HG02759 (cell line): ENCODE measurements around the gene KCND3.

Source experiments
- ATAC-seq: cut with Tn5 transposase; IDR thresholded peaks from one replicate; pipeline ENCODE4 v1.9.1; 2021; ENCODE audit warnings: mild to moderate bottlenecking, moderate library complexity; ENCODE audit not compliant: unreplicated experiment

The KCND3 gene

DNA sequence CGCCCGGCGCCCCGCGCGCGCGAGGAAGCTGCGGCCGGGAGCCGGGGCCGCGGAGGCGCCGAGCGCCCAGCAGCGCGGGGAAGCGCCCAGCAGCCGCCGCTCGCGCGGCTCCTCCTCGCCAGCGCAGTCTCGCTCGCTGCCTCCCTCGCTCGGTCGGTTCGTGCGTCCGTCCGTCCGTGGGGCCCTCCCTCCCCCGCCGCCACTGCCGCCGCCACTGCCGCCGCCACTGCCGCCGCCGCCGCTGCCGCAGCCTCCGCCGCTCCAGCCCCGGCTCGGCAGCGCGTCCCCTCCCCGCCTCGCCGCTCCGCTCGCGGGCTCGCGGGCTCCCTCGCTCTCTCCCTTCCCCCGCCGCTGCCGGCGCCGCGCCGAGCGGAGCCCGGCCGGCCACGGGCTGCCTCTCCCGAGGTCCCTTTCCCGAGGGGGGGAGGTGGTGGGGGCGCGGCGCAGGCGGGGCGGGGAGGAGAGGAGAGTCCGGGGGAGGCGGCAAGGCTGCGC is at the start of gene KCND3:
KCND3 (minus strand) TSS at position 138 of the 495 bp plus-strand sequence.
- peak; percentile 58 for ATAC-seq

DNA sequence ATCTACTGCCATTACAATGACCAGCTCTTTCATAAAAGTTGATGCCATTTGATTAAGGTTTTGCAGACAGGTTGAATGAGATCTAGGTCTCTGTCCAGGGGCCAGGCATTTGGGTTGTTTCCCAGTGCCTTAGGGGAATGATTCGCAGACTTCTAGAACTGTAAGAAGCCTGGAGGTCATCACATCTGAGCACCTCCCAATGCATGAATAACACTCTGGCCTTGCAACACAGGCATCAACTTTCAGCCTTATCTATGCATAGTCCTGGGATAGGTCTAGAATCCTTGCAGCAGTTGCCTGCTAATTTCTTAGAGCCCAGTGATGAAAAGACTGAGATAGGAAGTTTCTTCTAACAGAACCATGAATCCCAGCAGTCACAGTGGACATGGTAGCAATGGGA is 44.8 kb upstream of the KCND3 start:
- no peak for ATAC-seq

DNA sequence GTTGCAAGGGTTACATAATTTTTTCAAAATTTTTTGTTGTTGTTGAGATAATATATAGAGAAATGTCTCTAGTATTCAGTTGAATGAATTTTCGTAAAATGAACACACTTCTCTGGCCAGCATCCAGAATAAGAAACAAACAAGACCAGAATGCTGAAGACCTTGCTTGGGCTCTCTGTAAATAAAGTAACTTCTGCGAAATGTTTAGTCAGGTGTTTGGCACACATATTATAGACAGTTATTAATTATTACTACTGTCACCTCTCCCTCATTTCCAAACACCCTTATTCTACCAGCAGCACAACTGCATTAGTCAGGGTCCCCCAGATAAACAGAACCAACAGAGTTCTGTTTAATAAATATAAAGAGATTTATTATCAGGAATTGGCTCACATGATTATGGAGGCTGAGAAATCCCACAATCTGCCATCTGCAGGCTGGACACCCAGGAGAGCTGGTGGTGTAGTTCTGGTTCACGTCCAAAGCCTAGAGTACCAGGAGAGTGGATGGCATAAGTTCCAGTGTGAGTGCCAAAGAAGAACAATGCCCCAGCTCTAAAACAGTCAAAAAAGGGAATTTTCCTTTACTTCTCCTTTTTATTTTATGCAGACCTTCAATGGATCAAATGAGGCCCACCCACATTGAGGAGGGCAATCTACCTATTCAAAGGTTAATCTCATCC is 44.1 kb upstream of the KCND3 start:
- ATAC-seq: no peak

DNA sequence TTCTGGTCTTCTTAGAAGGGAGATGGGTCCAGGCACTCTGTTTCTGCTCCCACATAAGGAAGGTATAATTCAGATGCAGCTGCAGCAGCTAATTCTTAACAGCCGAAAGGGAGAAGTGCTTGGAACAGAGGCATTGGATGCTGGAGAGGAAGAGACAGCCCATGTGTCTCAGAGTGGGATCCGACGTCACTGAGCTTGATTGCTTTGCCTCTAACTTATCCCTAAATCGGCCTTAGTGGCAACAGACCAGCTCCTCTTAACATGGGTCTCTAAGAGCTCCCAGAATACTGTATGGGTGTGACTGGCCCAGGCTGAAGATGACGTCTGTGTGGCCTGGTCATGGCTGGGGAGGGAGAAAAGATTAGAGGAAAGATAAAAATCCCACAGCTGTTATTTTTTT is 40.7 kb upstream of the KCND3 start:
- ATAC-seq: no peak

DNA sequence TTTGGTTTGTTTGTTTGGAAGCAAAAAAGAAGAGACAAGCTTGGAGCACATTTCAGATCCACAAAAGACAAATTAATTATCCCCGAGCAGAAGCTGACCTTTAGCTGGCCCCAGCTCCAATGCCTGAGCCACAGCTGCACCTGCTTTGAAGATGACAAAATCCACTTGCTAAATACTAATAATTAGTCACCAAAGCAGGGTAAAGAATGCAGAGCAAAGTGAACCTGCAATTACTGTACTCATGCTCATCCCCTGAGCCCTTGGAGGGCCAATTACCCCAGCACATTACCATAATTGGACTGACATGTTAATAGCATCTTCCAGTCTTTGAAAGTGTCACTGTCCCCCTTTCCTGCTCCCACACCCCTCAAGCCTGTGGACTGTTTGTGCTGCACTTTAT is 38.2 kb upstream of the KCND3 start:
- no peak for ATAC-seq

DNA sequence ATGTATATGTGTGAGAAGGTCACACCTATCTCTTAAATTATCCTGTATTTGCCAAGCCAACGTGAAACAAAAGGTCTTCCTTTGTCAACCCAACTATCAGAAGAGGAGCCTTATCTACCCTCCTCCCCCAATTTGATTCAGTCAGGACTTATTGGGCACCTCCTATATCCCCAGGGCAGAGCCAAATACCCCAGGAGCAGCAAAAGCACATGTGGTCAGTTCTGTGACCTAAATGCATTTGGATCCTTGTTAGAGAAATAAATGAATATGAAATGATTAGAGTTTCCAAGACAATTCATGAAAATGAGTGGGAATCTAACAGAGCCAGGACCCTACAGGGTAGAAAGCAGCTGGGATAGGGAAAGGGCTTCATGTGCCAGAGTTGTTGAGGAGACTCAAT is 37.0 kb upstream of the KCND3 start:
- no peak for ATAC-seq

DNA sequence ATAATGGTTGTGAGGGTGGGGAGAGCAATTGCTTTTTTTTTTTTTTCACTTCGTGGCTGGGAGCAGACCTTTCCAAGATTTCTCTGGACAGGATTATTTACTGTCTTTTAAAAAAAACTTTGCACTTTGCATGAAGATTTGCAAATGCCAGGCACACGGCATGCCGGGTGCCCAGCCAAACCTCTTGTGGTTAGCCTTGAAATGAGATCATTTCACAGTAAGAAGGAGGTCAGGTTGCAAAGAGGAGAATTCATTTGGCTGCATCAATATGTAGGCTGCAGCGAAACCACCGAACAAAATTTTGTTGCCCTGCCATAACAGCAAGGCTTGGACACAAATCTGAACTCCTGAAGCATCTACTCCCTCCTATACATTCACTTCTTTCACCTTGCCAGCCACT is 36.5 kb upstream of the KCND3 start:
- no peak for ATAC-seq

DNA sequence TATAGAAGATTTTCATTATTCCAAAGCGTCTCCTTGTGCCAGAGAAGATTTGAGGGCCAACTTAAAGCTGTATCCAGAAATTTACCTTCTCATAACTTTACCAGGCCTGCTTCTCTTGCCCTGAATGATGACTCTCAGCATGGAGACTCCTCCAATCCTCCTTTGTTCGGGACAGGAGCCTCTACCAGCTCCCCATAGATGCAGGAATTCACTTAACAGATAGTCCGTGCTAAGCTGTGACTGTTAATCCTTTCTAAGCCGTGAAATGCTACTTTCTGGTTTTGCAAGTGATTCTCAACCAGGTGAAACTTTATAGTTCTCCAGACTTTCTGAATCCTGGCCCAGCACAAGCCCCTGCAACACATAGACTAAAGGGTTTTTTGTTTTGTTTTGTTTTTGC is 31.8 kb upstream of the KCND3 start:
- ATAC-seq: no peak

DNA sequence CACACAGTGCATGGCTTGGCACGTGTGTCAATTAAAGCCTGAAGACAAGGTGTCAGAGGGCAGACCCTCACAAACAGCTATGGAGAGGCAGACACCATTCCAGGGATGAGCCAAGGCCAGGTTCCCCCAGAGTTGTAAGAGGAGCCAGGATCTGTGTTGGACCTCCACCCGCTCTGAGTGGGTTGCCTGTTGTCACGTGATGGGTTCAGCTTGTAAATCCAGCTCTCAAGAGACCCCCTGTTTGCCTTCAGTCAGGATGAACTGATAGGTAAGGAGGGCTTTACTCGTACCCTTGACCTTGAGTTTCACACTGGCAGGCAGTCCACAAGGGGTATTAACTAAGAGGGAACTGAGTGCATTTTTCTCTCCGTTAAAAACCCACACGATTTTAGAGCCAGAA is 27.7 kb upstream of the KCND3 start:
- no peak for ATAC-seq

DNA sequence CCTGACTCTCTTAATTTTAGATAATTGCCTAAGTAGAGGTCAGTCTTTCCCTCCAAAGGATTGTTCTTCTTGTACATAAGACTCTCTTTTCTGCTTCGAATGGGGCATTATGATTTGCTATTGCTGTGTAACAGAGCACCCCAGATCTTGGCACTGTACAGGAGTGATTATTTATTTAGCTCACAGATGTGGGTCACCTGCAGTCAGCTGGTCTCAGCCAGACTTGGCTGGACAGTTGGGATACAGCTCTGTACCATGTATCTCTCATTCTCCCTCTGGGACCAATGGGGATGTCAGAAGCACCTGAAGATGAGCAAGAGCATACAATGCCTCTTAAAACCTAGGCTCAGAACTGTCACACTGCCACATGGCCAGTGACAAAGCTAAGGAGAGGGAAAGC is 23.4 kb upstream of the KCND3 start:
- ATAC-seq: no peak

DNA sequence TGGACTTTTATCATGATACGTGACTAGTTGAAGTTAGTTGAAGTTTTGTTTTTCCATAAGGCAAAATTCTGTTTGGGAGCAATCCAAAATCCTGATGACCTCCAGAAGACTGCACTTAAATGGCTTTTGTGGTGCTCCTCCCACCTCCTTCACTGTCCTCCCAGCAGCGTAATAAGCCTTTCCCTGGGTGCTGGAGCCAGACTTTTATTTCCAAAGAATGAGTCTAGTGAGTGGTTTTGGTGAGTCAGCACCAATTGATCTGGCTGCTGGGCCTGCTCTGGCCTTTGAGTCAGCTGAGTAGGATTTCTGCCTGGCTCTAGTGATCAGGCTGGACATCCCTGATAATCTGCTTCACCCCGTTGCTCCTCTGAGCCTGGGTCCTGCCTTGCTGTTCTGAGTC is 21.7 kb upstream of the KCND3 start:
- no peak for ATAC-seq

DNA sequence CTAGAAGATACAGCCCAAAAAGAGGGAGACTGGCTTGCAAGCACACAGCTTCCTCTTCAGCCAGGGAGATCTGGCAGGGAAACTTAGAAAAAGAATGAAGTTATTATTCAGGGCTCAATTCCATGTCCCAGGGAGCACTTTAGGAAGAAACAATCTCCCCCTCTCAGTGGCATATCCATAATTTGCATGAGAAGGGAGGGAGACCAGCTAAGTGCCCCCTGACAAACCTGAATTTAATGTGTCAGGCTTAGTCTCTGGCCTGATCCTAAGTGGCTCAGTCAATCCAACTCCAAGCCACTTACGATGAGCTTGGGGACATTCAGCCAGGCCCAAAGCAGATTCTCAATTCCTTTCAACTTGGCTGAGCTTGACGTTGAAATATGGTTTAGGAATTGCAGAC is 17.7 kb upstream of the KCND3 start:
- no peak for ATAC-seq

DNA sequence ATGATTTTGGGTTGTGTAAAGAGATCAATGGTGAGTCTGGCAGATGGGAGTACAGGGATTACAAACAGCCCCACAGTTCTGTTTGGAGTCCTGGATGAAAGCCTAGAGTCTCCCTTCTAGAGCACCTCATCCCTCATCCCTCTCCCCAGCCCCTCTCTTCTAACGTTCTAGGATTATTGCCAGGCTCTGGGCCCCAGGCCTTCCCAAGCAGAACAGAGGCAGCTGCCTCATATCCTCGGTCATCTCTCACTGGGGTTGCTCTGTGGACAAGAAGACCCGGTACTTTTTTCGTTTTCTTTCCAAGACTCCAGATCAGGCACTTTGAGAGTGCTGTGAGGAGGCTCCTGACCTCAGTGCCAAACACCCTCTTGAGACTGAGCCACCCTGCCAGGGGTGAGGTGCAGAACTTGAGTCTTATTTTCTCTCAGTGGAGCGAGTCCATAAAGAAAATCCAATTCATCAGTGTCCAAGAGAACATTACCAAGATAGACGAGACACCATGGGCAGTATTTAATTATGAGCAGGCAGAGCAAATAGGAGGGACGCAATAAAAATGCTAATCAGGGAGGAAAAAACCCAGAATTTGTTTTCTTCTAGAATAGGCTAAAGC is 17.1 kb upstream of the KCND3 start:
- no peak for ATAC-seq

DNA sequence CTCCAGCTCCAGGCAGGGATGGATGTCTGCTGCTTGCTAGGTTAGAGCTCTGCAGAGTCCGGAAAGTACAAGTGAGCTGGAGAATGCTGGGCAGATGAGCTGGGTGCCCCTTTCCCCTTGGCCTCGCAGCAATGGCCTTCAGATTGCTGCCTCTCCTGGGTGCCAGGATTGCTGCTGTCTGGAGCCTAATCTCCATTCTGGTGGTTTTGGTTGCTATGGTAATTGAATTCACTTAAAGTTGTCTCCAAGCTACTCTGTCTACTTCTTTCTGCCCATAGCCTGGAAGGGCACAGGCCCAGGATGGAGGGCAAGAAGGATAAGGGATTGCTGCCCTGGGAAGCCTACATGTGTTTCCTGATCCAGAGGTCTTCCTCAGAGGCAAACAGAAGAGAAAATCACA is 14.6 kb upstream of the KCND3 start:
- no peak for ATAC-seq

DNA sequence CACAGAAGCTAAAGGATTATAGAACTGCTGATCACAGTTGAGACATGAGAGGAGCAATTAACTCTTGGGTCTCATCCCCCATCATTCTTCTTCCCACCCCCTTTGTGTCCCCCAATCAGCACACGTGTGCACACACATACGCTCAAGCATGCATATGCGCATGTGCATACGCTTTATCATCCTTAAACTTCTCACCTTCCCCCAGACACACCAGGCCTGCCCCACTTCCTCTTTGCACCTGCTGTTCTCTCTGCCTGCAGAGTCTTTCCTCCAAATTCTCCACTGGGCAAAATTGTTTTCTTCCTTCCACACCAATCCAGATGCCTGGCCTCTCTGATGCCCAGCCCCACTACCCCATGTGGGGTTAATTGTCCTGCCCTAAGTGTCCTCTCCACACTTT is 13.0 kb upstream of the KCND3 start:
- no peak for ATAC-seq

DNA sequence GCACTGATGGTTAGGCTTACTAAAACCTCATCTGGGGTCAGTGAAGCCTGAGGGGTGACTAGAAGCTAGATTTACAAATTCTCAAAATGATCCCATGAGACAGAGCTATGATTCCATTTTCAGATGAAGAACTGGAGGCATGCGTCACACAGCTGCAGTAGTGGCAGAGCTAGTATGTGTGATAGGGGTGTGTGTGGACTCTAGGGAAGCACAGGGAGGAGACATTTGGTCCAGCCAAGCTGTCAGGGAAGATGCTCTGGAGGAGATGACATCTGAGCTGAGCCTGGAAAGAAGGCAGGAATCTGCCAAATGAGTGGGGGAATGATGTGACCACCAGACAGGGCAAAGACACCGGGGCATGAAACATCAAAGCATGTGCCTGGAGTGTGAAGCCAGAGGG is 12.0 kb upstream of the KCND3 start:
- ATAC-seq: no peak

DNA sequence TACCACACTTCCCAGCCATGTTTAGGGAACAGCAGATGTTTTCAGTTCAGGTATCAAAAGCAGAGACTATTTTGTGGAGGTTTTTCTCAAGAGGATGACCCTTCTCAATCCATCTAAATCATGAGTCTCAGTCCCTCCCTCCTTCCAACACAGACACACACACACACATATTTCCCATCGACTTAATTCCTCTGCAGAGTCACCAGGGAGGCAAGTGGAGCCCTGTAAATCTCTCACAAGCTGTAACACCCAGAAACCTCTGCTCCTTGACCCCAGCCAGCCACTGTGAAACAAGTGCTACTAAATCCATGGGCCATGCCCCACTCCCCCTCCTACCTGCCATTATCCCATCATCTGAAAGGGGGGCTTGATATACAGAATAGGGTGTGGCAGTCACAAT is 10.6 kb upstream of the KCND3 start:
- no peak for ATAC-seq

DNA sequence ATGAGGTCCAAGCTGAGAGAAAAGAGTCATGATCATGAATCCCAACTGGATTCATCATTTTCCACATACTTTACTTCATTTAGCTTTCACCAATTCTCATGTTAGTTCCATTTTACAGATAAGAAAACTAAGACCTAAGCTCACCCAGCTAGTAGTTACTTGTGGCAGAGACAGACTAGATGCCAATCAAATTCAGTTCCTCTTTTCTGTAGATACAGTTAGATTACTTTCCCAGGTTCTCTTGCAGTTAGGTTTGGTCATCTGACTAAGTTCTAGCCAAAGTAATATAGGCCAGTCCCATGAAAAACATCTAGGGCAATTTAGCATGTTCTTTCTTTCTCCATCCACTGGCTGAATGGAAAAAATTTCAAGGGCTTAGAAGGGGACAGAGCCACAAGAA is 8.9 kb upstream of the KCND3 start:
- ATAC-seq: no peak

DNA sequence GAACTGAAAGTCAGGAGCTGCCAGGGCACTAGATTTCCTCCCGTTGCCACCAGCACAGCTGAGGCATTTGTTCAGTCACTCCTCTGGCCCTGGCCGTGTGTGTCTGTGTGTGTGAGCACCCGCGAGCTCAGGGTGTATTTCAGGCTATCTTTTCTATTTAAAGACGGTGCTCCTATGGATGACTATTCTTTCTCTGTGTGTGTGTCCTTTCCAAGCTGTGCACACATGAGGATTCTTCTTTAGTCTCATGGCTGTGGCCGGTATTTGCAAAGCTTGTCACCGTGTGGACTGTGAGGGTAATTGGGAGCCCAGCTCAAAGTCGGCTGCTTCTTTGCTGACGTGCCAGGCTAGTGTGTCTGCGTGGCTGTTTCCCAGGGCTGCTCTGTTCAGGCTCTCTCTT is 3.0 kb upstream of the KCND3 start:
- ATAC-seq: no peak

DNA sequence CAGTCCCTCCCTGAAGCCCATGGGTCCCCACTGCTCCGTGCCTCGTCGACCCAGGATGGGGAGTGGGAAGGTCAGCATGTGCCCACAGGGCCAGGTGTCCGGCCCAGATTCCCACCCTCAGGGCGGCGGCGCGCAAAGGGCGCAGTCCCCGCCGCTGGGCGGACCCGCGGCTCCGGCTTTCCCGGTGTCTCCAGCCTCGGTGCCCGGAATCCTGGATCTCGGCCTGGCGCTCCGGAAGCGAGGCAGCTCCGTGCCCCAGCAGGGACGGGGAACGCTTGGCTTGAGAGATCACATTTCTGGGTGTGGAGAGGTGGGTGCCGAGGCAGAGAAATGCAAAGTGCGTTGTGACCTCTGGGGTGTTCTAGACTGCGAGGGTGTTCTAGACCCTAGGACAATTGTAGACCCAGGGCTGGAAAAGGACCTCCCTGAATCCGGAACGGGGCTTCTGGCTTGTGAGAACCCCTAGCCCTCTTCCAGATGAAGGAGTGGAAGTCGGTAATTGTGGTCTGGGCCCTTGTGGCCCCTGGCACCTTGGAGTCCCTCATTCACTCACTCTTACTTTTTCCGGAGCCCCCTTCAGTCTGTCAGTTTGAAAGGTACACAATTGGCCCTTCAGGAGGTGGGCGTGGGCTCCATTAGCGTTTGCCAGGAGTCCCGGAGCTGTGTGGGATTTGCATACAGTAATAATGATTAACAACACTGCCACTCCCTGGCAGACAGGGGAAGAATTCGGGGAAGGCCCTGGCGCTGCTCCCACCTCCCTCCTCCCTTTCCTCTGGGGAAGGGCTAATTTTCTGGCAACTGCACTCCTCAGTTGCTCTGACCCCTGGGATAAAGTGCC is 1.6 kb upstream of the KCND3 start:
- ATAC-seq: peak; percentile 45

DNA sequence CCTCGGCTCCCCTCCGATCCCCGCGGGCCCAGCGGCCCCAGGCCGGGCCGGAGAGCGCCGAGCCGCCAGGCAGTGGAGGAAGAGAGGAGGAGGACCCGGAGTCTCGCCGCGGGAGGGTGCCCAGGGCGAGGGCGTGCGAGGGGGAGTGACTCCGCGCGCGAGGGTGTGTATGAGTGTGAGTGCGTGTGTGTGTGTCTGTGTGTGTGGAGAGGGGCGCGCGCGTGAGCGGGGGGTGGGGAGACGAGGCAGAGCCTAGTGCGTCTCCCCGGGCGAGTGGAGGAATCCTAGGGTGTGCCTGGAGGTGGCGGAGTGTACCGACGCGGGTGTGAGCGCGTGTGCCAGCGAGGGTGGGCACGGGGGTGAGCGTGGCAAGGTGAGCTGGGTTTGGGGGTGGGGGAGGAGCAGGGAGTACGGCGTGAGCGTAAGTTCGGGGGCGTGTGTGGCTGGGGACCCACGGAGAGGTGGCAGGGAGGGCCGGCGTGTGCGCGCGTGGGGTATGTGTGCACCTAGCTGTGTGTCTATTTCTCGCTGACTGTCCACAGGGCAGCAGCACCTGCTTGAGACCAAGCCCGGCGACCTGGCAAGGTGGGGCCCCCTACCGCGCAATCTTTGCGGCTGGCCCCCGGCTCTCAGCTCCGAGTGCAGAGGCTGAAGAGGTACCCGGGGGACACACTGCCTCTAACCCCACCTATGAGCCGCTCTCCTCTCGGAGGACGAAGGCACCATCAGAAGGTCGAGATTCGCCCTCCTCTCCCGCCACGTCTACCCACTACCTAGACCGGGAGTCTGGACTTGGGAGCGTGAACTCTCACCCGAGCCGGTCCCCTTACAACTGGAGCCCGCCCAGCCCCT is 784 bp upstream of the KCND3 start:
- ATAC-seq: peak; percentile 20
